H9 (cell line): ENCODE results near the gene PPP1CB. TPM values are rescaled to one million over a fixed set of nuclear protein-coding genes. Genes with fewer than 3 reads are reported as not detected.

ENCODE experiments used
- DNase-seq: peaks from one replicate; pipeline ENCODE4 v3.0.0-alpha.2; 2017
- H2AFZ ChIP-seq: one replicate; pipeline ENCODE4 v1.6.1; 2013; ENCODE audit warnings: mild to moderate bottlenecking, low read length, control low read depth, moderate library complexity
- H2AK5ac ChIP-seq: 2 replicates; pipeline ENCODE4 v1.6.1; 2013; ENCODE audit warnings: low read length, control low read depth, mixed read lengths; ENCODE audit not compliant: insufficient read length
- H2BK120ac ChIP-seq: one replicate; pipeline ENCODE4 v1.6.1; 2013; ENCODE audit warnings: low read depth, mild to moderate bottlenecking, low read length, control low read depth, inconsistent platforms; ENCODE audit not compliant: poor library complexity, severe bottlenecking
- H2BK12ac ChIP-seq: 2 replicates; pipeline ENCODE4 v1.6.1; 2013; ENCODE audit warnings: low read length, control low read depth, mixed read lengths, low read depth; ENCODE audit not compliant: insufficient read length
- H2BK15ac ChIP-seq: 2 replicates; pipeline ENCODE4 v1.6.1; 2013; ENCODE audit warnings: low read depth, low read length, control low read depth
- H2BK20ac ChIP-seq: one replicate; pipeline ENCODE4 v1.6.1; 2013; ENCODE audit warnings: low read depth, mild to moderate bottlenecking, low read length, control low read depth, inconsistent platforms; ENCODE audit not compliant: poor library complexity, severe bottlenecking
- H2BK5ac ChIP-seq: 2 replicates; pipeline ENCODE4 v1.6.1; 2013; ENCODE audit warnings: low read length, control low read depth, mixed read lengths; ENCODE audit not compliant: insufficient read length
- H3K14ac ChIP-seq: 2 replicates; pipeline ENCODE4 v1.6.1; 2013; ENCODE audit warnings: low read length, control low read depth; ENCODE audit not compliant: insufficient read depth
- H3K18ac ChIP-seq: 2 replicates; pipeline ENCODE4 v1.6.1; 2013; ENCODE audit warnings: low read depth, mild to moderate bottlenecking, mixed read lengths, low read length, control low read depth; ENCODE audit not compliant: insufficient read length
- H3K23ac ChIP-seq: 2 replicates; pipeline ENCODE4 v1.6.1; 2013; ENCODE audit warnings: low read length, control low read depth, mixed read lengths, low read depth; ENCODE audit not compliant: insufficient read length
- H3K23me2 ChIP-seq: 2 replicates; pipeline ENCODE4 v1.6.1; 2013; ENCODE audit warnings: low read depth, mild to moderate bottlenecking, mixed read lengths, low read length, control low read depth; ENCODE audit not compliant: insufficient read length, poor library complexity, severe bottlenecking
- H3K27ac ChIP-seq: 2 replicates; pipeline ENCODE4 v1.5.1; 2013; ENCODE audit warnings: low read length, control low read depth, mixed read lengths, low read depth; ENCODE audit not compliant: insufficient read length
- H3K27me3 ChIP-seq: 2 replicates; pipeline ENCODE4 v1.6.1; 2013; ENCODE audit warnings: low read length, control low read depth, inconsistent platforms; ENCODE audit not compliant: insufficient read depth
- H3K4ac ChIP-seq: 2 replicates; pipeline ENCODE4 v1.6.1; 2013; ENCODE audit warnings: low read depth, mild to moderate bottlenecking, control low read depth, inconsistent platforms, low read length, moderate library complexity
- H3K4me1 ChIP-seq: 2 replicates; pipeline ENCODE4 v1.6.1; 2013; ENCODE audit warnings: low read length, control low read depth, inconsistent platforms; ENCODE audit not compliant: insufficient read depth
- H3K4me2 ChIP-seq: 2 replicates; pipeline ENCODE4 v1.6.1; 2013; ENCODE audit warnings: low read length, control low read depth, mixed read lengths; ENCODE audit not compliant: insufficient read length, insufficient read depth
- H3K56ac ChIP-seq: 2 replicates; pipeline ENCODE4 v1.6.1; 2013; ENCODE audit warnings: low read depth, mild to moderate bottlenecking, mixed read lengths, low read length, control low read depth; ENCODE audit not compliant: insufficient read length
- H3K79me1 ChIP-seq: 2 replicates; pipeline ENCODE4 v1.6.1; 2013; ENCODE audit warnings: low read depth, mild to moderate bottlenecking, moderate library complexity, low read length, control low read depth, inconsistent platforms; ENCODE audit not compliant: insufficient read depth, poor library complexity, severe bottlenecking
- H3K79me2 ChIP-seq: 2 replicates; pipeline ENCODE4 v1.6.1; 2013; ENCODE audit warnings: low read length, control low read depth, inconsistent platforms; ENCODE audit not compliant: insufficient read depth
- H3K9ac ChIP-seq: 2 replicates; pipeline ENCODE4 v1.6.1; 2013; ENCODE audit warnings: low read length, control low read depth, mixed read lengths; ENCODE audit not compliant: insufficient read length; ENCODE audit errors: extremely low read depth
- H3K9me3 ChIP-seq: one replicate; pipeline ENCODE4 v1.6.1; 2013; ENCODE audit warnings: low read depth, low read length, inconsistent platforms; ENCODE audit not compliant: control insufficient read depth
- H3T11ph ChIP-seq: one replicate; pipeline ENCODE4 v1.6.1; 2013; ENCODE audit warnings: mild to moderate bottlenecking, low read length, control low read depth, inconsistent platforms
- H4K20me1 ChIP-seq: one replicate; pipeline ENCODE4 v1.6.1; 2013; ENCODE audit not compliant: control insufficient read depth, insufficient read length, insufficient read depth
- H4K5ac ChIP-seq: 2 replicates; pipeline ENCODE4 v1.6.1; 2013; ENCODE audit warnings: low read depth, mild to moderate bottlenecking, mixed read lengths, low read length, control low read depth; ENCODE audit not compliant: insufficient read length
- H4K8ac ChIP-seq: replicated peaks from 2 replicates; pipeline ENCODE4 v1.6.1; 2013; ENCODE audit warnings: low read length, control low read depth, mixed read lengths, low read depth; ENCODE audit not compliant: insufficient read length
- H4K91ac ChIP-seq: 2 replicates; pipeline ENCODE4 v1.6.1; 2013; ENCODE audit warnings: low read depth, mild to moderate bottlenecking, moderate library complexity, mixed read lengths, low read length, control low read depth; ENCODE audit not compliant: insufficient read length
- H3K27ac Mint-ChIP-seq, 3 experiments: 2 replicates in 2 of 3; 3 replicates in 1 of 3; pipeline ENCODE4 v1.8.0; 2020 to 2021; ENCODE audit warnings: mixed read lengths in 3 of 3, mild to moderate bottlenecking in 1 of 3, moderate library complexity in 1 of 3
- H3K27me3 Mint-ChIP-seq: 2 replicates; pipeline ENCODE4 v1.8.0; 2021; ENCODE audit warnings: low read depth, mild to moderate bottlenecking, moderate library complexity, mixed read lengths
- H3K36me3 Mint-ChIP-seq, 3 experiments: 2 replicates in 2 of 3; 3 replicates in 1 of 3; pipeline ENCODE4 v1.8.0; 2020 to 2021; ENCODE audit warnings: low read depth in 3 of 3, mixed read lengths in 3 of 3; ENCODE audit not compliant: insufficient read depth in 1 of 3
- H3K4me1 Mint-ChIP-seq, 2 experiments: 2 replicates each; pipeline ENCODE4 v1.8.0; 2020; ENCODE audit warnings: mixed read lengths in 2 of 2
- H3K4me3 Mint-ChIP-seq, 2 experiments: 2 replicates in 1 of 2; 3 replicates in 1 of 2; pipeline ENCODE4 v1.8.0; 2020 to 2021; ENCODE audit warnings: mild to moderate bottlenecking in 2 of 2, mixed read lengths in 2 of 2, moderate library complexity in 1 of 2
- H3K9me3 Mint-ChIP-seq, 2 experiments: 2 replicates in 1 of 2; 3 replicates in 1 of 2; pipeline ENCODE4 v1.8.0; 2020; ENCODE audit warnings: mild to moderate bottlenecking in 2 of 2, mixed read lengths in 2 of 2, moderate library complexity in 1 of 2
- CTCF ChIP-seq: fragments of 200-600 bp; sonication (generic); conservative IDR thresholded peaks from 3 replicates; pipeline ENCODE4 v1.8.0; 2021; ENCODE audit warnings: antibody characterized with exemption, mild to moderate bottlenecking
- WGBS: extraction: QIAGEN DNeasy Blood & Tissue Kit; methylation state at CpG from one replicate; pipeline ENCODE4 v1.1.7; 2013; ENCODE audit warnings: missing lambda C conversion rate, low lambda C conversion rate, mixed read lengths; ENCODE audit not compliant: insufficient read length; ENCODE audit errors: extremely low coverage; 5-methylcytosine and 5-hydroxymethylcytosine counted together
- total RNA-seq: library from RNA; stranded (reverse); gene quantifications from 2 replicates; pipeline ENCODE4 v1.2.1, GENCODE V29; 2021

PPP1CB gene
- total RNA-seq, 1 experiment from 2014 or later = 184 TPM

- no peak overlapping the region for H4K5ac ChIP-seq
- no CpG with 5 or more reads among the region's 6 CpGs for WGBS
- no peak overlapping the region for H2BK20ac ChIP-seq
- H3K79me1 ChIP-seq = peaks cover 12% of the 10 kb centered on the region
- Mint-ChIP-seq H3K4me3 (no peak overlapping the region), H3K4me1 (peaks cover 0 to 5% of the 10 kb centered on the region in 2 experiments; a peak in 1 of 4 replicates), H3K27me3 (no peaks in the 10 kb centered on the region), H3K36me3 (peaks cover 11 to 37% (median 36%) of the 10 kb centered on the region in 3 experiments; a peak in 6 of 7 replicates), H3K9me3 (no peaks in the 10 kb centered on the region), H3K27ac (no peak overlapping the region)
- H2BK12ac ChIP-seq = no peak overlapping the region
- H3K9ac ChIP-seq = no peak overlapping the region
- H3K18ac ChIP-seq = no peak overlapping the region
- no peak overlapping the region for H2BK120ac ChIP-seq
- no peak overlapping the region for H3K4ac ChIP-seq
- DNase-seq = no peak
- peaks cover 11% of the 10 kb centered on the region; the same call in 1 of the 2 replicates for H3K79me2 ChIP-seq
- H3K27me3 ChIP-seq = no peaks in the 10 kb centered on the region
- H2AK5ac ChIP-seq = no peak overlapping the region
- no peaks in the 10 kb centered on the region for H3K23me2 ChIP-seq
- no peak overlapping the region for H2AFZ ChIP-seq
- no peak overlapping the region for H4K8ac ChIP-seq
- no peak overlapping the region for H3K23ac ChIP-seq
- no peak overlapping the region for H3K14ac ChIP-seq
- no peak for TF ChIP-seq CTCF
- H2BK5ac ChIP-seq = no peak overlapping the region
- H3K9me3 ChIP-seq = no peaks in the 10 kb centered on the region
- no peak overlapping the region for H3T11ph ChIP-seq
- H3K4me2 ChIP-seq = no peak overlapping the region
- no peaks in the 10 kb centered on the region for H3K4me1 ChIP-seq
- no peak overlapping the region for H4K91ac ChIP-seq
- no peak overlapping the region for H2BK15ac ChIP-seq
- H3K56ac ChIP-seq = no peak overlapping the region
- no peaks in the 10 kb centered on the region for H4K20me1 ChIP-seq
- no peak overlapping the region for H3K27ac ChIP-seq
These were observed 24.8 kb downstream of the PPP1CB start for GRCh38 chr2:28776471-28776870.
